ENCODE data around the gene RNF181.
"Not testable (repeated sequence)": the region's sequence is repeated elsewhere in the genome, so short reads cannot be mapped to it uniquely, and the experiment has no call there.

Gene RNF181

DNA sequence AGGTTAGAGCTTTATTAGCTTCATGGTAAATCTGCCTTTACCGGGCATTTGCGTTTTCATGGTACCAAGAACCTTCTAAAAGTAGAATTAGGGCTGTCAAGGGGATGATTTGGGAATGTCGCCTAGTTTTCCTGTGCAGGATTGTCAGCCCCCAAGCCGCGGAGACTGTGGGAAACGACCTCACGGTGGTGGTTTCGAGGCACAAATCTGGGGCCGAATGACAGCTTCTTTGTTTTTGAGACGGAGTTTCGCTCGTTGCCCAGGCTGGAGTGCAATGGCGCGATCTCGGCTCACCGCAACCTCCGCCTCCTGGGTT lies 19.8 kb downstream of the RNF181 start:
- DNase-seq: no peak

DNA sequence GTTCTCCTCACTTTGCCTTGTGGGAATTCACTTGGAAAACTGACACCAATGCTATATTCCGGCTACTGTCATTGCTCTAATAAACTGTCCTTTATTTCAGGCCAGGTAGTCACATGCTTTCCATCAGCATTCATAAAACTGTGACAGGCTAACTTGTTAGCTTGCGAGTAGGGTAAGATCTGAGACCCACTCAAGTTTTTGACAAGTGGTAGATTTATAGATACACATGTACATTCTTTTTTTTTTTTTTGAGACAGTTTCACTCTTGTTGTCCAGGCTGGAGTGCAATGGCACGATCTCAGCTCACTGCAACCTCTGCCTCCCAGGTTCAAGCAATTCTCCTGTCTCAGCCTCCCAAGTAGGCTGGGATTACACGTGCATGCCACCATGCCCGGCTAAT lies 22.2 kb downstream of the RNF181 start:
- DNase-seq: not testable (repeated sequence)

DNA sequence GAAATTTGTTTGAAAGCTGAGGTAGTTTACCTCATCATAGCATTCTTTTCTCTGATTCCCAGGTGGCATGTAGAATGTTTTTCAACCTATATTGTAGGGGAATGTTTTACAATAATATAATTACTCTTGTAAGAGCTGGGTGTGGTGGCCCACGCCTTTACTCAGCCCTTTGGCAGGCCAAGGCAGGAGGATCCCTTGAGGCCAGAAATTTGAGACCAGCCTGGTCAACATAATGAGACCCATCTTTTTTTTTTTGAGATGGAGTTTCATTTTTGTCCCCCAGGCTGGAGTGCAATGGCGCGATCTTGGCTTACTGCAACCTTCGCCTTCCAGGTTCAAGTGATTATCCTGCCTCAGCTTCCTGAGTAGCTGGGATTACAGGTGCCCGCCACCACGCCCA lies 24.1 kb downstream of the RNF181 start:
- no peak for DNase-seq

DNA sequence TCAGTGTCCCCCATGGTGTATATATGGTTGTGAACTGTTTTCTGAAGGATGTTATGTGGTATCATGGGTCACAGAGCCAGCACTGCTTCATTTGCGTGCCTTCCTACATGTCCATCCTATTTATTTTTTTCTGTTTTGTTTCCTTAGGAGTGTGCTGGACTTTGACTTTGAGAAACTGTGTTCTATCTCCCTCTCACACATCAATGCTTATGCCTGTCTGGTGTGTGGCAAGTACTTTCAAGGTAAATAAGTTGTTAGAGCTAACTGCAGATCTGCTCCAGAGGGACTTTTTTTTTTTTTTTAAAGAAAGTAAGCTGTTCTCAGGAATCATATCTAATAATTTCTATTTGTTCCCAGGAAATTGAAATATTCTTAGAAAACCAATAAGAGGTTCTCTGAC lies 25.8 kb downstream of the RNF181 start:
- no peak for DNase-seq

DNA sequence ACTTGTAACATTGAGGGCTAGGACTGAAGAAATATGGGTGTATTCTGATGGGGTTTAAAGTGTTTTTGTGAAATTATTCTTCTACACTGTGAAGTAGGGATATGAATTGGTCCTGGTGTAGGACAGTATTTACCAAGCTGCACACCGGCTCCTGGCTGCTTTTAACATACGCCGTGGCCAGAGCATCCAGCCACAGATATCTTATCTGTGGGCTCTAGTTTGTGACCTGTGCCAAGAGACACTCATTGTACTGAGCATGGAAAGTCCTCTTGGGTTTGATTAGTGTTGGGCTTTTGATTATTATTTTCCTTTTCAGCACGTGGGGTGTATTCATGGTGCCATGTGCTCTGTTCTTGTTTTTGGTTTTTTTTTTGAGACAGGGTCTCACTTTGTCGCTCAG lies 28.4 kb downstream of the RNF181 start:
- DNase-seq: no peak

DNA sequence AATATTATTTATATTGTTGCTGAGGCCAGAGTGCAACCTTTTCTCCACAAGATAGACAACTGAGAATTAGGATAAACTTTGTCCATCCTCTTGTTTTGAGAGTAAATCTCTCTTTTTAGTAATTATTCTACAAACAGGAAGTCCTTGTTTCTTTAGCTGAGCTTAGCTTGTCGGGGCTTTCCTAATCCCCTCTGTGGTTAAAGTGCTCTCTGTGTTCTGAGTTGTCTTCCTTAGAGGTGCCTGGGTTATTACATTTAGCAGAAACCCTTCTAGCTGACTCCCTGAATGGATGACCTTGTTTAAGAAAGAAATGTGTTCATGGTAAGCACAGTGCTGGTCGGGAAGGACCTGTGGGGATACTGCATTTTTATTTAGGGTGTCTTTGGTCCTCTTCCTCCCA lies 33.1 kb downstream of the RNF181 start:
- no peak for DNase-seq

DNA sequence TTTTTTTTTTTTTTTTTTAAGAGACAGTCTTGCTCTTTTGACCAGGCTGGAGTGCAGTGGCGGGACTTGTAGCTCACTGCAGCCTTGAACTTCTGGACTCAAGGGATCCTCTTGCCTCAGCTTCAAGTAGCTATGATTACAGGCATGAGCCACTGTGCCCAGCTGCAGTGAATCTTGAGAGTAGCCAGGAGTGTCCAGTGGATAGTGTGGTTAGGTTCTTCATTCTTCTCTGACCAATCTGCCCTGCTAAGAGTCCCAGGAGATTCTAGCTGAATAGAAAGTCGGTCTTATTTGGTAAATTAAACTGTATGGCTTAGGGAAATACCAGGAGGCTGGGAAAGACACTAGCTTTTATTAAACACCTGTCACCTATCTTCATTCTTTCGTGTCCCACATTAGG lies 35.8 kb downstream of the RNF181 start:
- DNase-seq: no peak

DNA sequence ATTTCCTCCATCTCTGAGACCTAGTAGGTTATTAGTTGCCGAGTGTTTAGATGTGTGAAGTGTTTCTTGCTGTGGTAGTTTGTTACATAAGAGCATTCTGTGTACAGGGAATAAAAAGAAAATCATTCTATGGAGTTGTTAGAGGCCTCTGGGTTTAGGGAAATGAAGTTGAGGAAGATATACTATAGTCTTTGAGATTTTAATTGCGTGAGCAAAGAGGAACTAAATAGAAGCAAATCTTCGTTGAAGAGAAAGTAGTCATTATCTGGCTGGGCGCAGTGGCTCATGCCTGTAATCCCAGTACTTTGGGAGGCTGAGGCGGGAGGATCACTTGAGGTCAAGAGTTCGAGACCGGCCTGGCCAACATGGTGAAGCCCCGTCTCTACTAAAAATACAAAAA lies 39.5 kb downstream of the RNF181 start:
- no peak for DNase-seq

DNA sequence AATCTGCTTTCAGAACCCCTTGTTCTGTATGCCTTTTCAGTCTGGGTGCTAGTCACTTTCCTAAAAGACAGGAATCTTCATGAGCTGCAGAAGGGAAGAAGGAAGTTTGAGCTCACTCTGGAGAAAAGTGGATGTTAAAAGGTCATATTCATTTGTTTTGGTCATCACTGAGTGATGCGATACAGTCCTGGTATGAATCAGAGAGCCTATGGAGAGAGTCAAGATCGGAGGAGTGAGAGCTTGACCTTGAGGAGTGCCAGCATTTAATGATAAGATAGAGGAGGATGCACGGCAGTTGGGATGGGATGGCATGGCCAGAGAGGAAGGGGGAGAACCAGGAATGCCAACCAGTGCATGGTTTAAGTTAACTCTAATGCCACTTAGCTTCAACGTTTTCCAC lies 40.1 kb downstream of the RNF181 start:
- DNase-seq: no peak

DNA sequence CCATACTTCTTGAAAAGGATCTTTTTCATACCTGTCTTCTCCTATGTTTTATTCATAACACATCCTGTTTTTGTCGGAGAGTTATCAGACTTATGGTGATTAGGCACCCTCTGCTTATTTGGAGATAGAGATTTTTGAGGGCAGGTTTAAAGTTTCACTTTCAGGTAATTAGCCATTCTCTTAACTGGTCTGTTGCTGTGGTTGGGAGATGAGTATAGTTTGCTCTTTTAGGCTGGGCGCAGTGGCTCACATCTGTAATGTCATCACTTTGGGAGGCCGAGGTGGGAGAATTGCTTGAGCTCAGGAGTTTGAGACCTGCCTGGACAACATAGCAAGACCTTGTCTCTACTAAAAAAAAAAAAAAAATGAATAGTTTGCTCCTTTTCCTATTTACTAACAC lies 47.2 kb downstream of the RNF181 start:
- DNase-seq: no peak

DNA sequence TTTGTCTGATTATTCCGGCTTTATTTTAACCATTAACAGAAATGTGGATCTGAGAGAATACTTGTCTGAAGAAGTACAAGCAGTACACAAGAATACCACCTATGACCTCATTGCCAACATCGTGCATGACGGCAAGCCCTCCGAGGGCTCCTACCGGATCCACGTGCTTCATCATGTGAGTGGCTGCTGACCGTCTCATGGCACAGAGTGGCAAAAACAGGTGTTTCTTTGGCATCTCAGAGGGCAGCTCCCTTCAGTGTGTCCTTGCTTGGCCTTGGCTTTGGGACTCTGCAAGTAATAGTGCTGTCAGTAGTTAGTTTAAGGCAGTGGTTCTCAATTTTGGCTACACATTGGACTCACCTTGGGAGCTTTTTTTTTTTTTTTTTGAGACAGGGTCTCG lies 49.4 kb downstream of the RNF181 start:
- DNase-seq: no peak

DNA sequence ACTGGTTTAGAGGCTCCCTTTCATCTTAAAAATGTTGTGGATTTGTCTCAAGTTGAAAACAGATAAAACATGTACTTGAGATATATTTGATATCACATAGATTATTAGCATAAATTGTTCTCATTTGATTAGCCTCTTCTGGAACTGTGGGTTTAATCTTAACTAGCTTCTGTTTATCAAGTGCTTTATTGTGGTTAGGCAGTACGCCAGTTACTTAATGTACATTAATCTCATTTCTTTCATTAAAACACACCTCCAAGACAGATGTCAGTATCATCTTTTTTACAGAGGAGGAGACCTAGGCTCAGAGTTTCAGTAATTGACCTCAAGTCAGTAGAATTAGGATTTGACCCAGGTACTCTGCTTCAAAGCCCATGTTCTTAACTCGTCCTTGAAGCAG lies 50.6 kb downstream of the RNF181 start:
- no peak for DNase-seq
